Neutrophil (primary cell): Measurements from ENCODE around the gene SHKBP1.

Experiments used
- H3K27ac ChIP-seq: fragments of 200-600 bp; sonication (generic); 2 replicates; pipeline ENCODE4 v1.5.1; 2016; ENCODE audit warnings: mild to moderate bottlenecking, moderate library complexity
- H3K27me3 ChIP-seq: fragments of 200-600 bp; sonication (generic); 2 replicates; pipeline ENCODE4 v1.6.0; 2016; ENCODE audit warnings: mild to moderate bottlenecking
- H3K36me3 ChIP-seq: fragments of 200-600 bp; sonication (generic); 2 replicates; pipeline ENCODE4 v1.5.1; 2017
- H3K4me1 ChIP-seq, 2 experiments: fragments of 200-600 bp in 1 of 2; sonication (generic) in 1 of 2; 1 replicate in 1 of 2; 2 replicates in 1 of 2; pipeline versions ENCODE4 v1.5.1 to v1.6.1; 2013 to 2016; ENCODE audit warnings: low read depth in 1 of 2, low read length in 1 of 2, mild to moderate bottlenecking in 1 of 2, moderate library complexity in 1 of 2; ENCODE audit not compliant: control insufficient read depth in 1 of 2, insufficient read depth in 1 of 2
- H3K4me3 ChIP-seq, 2 experiments: fragments of 200-600 bp in 1 of 2; sonication (generic) in 1 of 2; 1 replicate in 1 of 2; 2 replicates in 1 of 2; pipeline ENCODE4 v1.5.1; 2013 to 2016; ENCODE audit warnings: low read depth in 1 of 2, low read length in 1 of 2, mild to moderate bottlenecking in 1 of 2, moderate library complexity in 1 of 2
- H3K9me3 ChIP-seq: fragments of 200-600 bp; sonication (generic); 2 replicates; pipeline ENCODE4 v1.5.1; 2016
- TF ChIP-seq, protein P1 (sequence below): fragments of 200-600 bp; sonication (generic); IDR thresholded peaks from 2 replicates; pipeline ENCODE4 v1.5.1; 2016; ENCODE audit warnings: antibody characterized with exemption

The SHKBP1 gene

DNA sequence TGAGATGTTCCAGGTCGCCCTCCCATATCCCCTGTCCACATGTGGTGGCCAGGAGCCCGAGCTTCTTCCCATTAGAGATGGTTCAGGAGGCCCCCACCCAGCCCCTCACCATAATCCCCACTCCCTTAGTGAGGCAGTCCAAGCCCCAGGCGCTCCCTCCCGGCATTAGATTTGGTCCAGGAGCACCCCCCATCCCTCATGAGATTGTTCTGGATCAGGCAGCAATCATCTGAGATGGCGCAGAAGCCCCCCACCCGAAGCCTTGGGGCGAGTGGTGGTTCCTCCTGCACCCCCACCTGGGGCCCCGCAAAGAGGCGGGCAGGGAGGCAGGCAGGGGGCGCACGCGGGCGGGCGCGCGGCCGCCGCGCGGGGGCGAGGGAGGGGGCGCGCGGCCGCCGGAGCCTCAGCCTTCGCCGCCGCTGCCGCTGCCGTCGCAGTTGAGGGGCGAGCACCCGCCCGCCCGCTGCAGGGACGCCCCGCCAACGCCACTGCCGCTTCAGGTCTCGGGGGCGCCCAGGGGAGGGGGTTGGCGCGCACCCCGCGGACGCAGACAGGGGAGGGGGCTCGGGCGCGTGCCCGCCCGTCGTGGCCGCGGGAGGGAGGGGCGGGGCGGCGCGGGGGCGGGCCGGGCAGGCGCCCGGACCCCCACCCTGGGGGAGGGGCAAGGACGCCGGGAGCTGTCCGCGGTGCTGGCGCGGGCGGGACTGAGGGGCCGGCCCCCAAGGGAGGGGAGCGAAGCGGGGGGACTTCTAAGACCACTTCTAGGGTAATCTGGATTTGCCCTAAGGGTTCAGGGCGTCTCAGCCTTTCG is 46.4 kb upstream of the SHKBP1 start:
- H3K36me3 ChIP-seq = no peaks in the 10 kb centered on the region
- TF ChIP-seq, protein P1, sequence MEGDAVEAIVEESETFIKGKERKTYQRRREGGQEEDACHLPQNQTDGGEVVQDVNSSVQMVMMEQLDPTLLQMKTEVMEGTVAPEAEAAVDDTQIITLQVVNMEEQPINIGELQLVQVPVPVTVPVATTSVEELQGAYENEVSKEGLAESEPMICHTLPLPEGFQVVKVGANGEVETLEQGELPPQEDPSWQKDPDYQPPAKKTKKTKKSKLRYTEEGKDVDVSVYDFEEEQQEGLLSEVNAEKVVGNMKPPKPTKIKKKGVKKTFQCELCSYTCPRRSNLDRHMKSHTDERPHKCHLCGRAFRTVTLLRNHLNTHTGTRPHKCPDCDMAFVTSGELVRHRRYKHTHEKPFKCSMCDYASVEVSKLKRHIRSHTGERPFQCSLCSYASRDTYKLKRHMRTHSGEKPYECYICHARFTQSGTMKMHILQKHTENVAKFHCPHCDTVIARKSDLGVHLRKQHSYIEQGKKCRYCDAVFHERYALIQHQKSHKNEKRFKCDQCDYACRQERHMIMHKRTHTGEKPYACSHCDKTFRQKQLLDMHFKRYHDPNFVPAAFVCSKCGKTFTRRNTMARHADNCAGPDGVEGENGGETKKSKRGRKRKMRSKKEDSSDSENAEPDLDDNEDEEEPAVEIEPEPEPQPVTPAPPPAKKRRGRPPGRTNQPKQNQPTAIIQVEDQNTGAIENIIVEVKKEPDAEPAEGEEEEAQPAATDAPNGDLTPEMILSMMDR = no peak
- no peak overlapping the region for H3K4me3 ChIP-seq
- no peak overlapping the region for H3K27ac ChIP-seq
- no peaks in the 10 kb centered on the region for H3K9me3 ChIP-seq
- H3K4me1 ChIP-seq = peaks cover 4 to 13% of the 10 kb centered on the region in 2 experiments
- peaks cover 76% of the 10 kb centered on the region for H3K27me3 ChIP-seq

DNA sequence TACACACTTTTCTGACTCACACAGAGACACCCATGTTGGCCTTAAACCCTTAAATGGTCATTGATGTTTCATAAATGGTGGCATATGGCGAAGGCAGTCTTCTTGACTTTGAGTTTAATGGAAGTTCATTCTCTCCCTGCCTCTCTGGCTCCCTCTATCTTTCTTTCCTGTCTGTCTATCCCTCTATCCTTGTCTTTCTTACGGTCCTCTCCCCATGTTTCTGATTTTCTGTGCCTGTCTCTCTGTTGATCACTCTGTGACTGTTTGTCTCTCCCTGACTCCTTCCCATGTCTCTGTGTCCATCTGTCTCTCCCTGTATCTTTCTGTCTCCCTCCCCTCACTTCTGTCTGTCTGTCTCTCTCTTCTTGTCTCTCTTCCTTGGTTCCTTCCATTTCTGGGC is 43.2 kb upstream of the SHKBP1 start:
- H3K4me1 ChIP-seq = peaks cover 4 to 13% of the 10 kb centered on the region in 2 experiments
- no peaks in the 10 kb centered on the region for H3K36me3 ChIP-seq

DNA sequence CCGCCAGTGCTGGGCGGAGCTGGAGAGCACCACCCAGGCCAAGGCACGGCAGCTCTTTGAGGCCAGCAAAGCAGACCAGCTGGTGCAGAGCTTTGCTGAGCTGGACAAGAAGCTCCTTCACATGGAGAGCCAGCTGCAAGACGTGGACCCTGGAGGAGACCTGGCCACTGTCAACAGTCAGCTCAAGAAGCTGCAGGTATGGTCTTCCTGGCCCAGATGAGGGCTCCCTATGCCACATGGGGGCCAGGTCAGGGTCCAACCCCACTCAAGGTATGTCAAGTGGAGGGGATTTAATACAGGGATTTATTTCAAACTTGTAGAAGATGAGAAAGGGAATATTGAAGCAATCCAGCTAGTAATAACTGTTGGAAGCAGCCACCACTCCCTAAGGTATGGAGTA is 42.5 kb upstream of the SHKBP1 start:
- H3K4me1 ChIP-seq = peaks cover 4 to 9% of the 10 kb centered on the region in 2 experiments
- H3K9me3 ChIP-seq = no peaks in the 10 kb centered on the region
- no peak overlapping the region for H3K27ac ChIP-seq
- no peaks in the 10 kb centered on the region for H3K36me3 ChIP-seq
- TF ChIP-seq, protein P1 = no peak
- peaks cover 90% of the 10 kb centered on the region for H3K27me3 ChIP-seq
- H3K4me3 ChIP-seq = no peak overlapping the region

More for the DNA sequence above, 43.2 kb upstream of the SHKBP1 start:
- peaks cover 88% of the 10 kb centered on the region for H3K27me3 ChIP-seq
- TF ChIP-seq, protein P1 = no peak
- no peak overlapping the region for H3K4me3 ChIP-seq
- H3K27ac ChIP-seq = no peak overlapping the region
- H3K9me3 ChIP-seq = no peaks in the 10 kb centered on the region

DNA sequence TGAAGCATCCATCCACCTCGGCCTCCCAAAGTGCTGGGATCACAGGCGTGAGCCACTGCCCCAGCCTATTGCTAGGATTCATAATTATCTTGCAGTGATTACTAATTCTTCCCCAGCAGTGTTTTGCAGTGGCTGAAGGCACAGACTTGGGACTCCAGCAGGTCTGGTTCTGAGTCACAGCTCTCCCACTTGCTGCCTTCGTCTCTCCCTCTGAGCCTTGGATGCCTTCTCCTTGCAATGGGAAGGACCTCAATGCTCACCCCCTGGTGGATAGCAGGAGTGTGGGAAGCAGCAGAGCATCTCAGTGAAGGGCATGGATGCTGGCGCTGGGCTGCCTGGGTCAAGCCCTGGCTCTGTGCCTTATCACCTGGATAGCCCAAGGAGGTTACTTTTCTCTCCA is 37.6 kb upstream of the SHKBP1 start:
- no peaks in the 10 kb centered on the region for H3K36me3 ChIP-seq
- H3K4me3 ChIP-seq = no peak overlapping the region
- no peak overlapping the region for H3K27ac ChIP-seq
- TF ChIP-seq, protein P1 = no peak
- H3K27me3 ChIP-seq = peaks cover 73% of the 10 kb centered on the region
- H3K4me1 ChIP-seq = no peaks in the 10 kb centered on the region
- no peaks in the 10 kb centered on the region for H3K9me3 ChIP-seq

GRCh38 chr19:40542202-40542859 is 34.3 kb upstream of the SHKBP1 start:
- H3K4me1 ChIP-seq = no peaks in the 10 kb centered on the region
- H3K4me3 ChIP-seq = no peak overlapping the region
- peaks cover 71% of the 10 kb centered on the region for H3K27me3 ChIP-seq
- no peaks in the 10 kb centered on the region for H3K9me3 ChIP-seq
- H3K27ac ChIP-seq = no peak overlapping the region
- TF ChIP-seq, protein P1 = no peak
- H3K36me3 ChIP-seq = no peaks in the 10 kb centered on the region
